Measurements from ENCODE around the gene UNC80.

Gene UNC80

DNA sequence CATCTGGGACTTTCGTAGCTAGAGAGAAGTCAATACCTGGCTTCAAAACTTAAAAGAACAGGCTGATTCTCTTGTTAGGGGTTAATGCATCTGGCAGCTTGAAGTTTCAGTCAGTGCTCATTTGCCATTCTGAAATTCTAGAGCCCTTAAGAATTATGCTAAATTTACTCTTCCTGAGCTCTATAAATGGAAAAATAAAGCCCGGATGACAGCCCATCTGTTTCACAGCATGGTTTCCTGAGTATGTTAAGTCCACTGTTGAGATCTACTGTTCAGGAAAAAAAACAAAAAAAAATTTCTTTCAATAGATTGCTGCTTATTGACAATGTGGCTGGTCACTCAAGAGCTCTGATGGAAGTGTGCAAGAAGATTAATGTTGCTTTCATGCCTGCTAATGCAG lies 129.5 kb downstream of the UNC80 start:
- no peak for DNase-seq (ENCODE audit: low read depth)
- TF ChIP-seq, protein P1, sequence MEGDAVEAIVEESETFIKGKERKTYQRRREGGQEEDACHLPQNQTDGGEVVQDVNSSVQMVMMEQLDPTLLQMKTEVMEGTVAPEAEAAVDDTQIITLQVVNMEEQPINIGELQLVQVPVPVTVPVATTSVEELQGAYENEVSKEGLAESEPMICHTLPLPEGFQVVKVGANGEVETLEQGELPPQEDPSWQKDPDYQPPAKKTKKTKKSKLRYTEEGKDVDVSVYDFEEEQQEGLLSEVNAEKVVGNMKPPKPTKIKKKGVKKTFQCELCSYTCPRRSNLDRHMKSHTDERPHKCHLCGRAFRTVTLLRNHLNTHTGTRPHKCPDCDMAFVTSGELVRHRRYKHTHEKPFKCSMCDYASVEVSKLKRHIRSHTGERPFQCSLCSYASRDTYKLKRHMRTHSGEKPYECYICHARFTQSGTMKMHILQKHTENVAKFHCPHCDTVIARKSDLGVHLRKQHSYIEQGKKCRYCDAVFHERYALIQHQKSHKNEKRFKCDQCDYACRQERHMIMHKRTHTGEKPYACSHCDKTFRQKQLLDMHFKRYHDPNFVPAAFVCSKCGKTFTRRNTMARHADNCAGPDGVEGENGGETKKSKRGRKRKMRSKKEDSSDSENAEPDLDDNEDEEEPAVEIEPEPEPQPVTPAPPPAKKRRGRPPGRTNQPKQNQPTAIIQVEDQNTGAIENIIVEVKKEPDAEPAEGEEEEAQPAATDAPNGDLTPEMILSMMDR (conservative IDR thresholded peaks at IDR 0.05; ENCODE audit: low read depth, low read length), result no peak
- H3K4me3 ChIP-seq (ENCODE audit: low read depth, low read length), result no peak overlapping the region

DNA sequence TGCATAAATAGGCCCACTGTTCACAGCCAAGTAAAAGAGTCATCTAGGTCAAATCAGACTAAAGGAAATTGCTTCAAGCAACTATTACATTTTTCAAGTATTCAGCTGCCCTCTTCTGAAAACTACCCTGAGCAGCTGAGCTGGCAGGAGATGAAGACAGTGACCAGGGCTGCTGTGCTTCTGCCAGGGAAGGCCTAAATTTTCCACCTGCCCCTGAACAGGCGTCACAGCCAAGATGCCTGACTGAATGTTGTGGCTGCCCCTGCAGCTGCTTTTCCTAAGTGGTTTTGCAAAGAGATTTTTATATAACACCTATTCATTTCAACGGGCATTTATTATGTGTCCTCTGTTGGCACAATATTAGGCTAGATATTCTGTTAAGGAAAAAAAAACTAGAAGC lies 134.1 kb downstream of the UNC80 start:
- H3K4me3 ChIP-seq (ENCODE audit: low read depth, low read length), result no peak overlapping the region
- no peak for DNase-seq (ENCODE audit: low read depth)
- TF ChIP-seq, protein P1 (conservative IDR thresholded peaks at IDR 0.05; ENCODE audit: low read depth, low read length), result no peak

DNA sequence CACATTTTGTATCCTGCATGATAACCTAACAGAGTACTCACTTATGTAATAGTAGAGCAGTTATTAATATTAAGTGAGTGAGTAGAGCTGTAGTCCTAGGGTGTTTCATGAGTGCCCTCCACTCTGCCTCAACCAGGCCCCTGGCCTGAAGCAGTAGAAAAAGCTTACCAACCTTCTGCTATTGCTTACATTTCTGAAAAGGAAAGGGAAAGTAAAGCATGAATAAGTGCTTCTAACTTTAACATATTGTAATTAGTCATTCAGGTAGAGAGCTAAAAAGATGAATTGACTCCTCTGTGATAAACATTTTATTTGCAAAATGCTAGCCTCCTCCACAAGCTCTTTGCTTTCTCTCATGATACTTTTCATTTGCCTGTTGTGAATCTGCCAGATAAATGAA lies 136.1 kb downstream of the UNC80 start:
- TF ChIP-seq, protein P1 (conservative IDR thresholded peaks at IDR 0.05; ENCODE audit: low read depth, low read length), result no peak
- DNase-seq (ENCODE audit: low read depth), result no peak
- no peak overlapping the region for H3K4me3 ChIP-seq (ENCODE audit: low read depth, low read length)

DNA sequence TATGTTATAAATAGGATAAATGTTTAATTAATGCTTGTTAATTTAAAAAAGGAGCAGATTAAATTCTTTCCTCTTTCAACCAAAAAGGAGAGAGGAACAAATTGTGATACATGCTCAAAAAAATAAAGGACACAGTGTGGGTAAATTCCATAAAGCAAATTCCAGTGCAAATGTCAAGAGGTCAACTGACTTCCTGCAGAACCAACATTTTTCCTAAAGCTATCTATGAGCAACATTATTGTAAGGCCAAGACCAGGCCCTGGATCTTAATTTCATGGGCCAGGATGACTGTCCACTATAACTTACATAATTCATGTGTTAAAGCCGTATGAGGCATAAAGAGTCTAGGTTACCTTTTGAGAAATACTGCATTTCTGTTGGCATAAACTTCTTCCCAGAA lies 136.9 kb downstream of the UNC80 start:
- H3K4me3 ChIP-seq (ENCODE audit: low read depth, low read length), result no peak overlapping the region
- TF ChIP-seq, protein P1 (conservative IDR thresholded peaks at IDR 0.05; ENCODE audit: low read depth, low read length), result no peak
- no peak for DNase-seq (ENCODE audit: low read depth)

DNA sequence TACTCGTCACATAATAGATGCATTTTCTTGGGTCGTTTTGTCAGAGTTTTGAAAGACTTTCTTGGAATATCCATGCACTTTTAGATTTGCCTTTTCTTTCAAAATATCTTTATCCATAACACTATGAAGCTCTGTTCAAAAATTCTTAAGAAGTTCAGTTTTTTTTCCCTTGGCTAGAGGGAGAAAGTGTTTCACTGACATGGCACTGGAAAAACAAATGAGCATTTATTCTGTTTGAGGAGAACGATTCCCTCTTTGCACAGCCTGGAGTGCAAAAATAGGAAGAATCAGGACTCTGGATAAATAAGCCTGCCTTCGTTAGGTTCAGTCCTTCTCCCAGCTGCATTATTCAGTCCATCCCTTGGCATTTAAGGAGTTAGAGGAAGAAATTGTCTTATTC lies 139.9 kb downstream of the UNC80 start:
- H3K4me3 ChIP-seq (ENCODE audit: low read depth, low read length), result no peak overlapping the region
- TF ChIP-seq, protein P1 (conservative IDR thresholded peaks at IDR 0.05; ENCODE audit: low read depth, low read length), result no peak
- DNase-seq (ENCODE audit: low read depth), result no peak

DNA sequence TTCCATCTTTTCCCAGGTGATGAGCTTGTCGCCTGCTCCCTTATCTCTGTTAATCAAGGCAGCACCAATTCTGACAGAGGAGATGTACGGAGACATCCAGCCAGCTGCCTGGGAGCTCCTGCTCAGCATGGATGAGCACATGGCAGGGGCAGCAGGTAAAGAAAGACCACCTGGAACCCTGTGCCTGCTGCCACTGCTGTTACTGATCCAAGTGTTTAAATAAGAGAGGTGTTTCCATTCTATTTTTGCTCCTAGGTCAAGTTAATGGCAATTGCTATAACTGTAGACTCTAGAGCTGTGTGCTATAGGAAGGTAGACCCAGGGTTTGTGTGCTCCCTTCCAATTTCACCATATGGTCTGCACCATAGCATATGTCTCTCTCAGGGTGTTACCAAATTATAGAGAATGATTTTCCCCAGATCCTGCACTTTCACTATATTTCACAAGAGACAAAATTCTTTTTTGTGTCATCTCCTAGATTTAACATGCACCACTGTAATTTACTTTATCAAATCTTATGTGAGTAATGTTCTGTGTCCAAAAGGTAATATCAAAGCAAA lies 142.2 kb downstream of the UNC80 start:
- no peak overlapping the region for H3K4me3 ChIP-seq (ENCODE audit: low read depth, low read length)
- no peak for DNase-seq (ENCODE audit: low read depth)
- TF ChIP-seq, protein P1 (conservative IDR thresholded peaks at IDR 0.05; ENCODE audit: low read depth, low read length), result no peak

DNA sequence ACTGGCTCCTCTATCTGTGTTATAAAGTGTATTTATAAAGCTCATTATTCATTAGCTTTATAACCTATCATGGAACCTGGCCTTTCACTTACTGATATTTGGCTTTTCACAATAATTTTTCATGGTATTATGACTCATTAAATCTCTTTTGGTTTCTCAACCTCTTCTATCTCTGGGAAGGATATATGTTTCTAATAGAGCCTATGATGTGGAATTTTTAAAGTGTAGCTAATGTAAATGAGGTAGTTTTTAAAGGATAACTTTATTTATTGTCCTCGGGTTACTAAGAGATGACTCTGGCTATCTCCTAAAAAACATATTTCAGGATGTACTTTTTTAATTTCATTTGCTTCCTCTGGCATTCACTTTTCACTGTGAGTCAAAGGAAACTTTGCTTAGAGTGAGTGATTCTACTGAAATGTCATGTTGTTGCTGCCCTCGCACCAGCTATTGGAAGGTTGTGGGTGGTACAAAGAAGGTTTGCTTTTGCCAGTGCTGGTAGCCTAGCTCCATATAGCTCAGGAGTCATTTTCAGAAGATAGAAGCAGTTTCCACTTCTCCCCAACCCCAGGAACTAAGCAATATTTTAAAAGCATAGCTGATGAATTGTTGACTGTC lies 145.6 kb downstream of the UNC80 start:
- H3K4me3 ChIP-seq (ENCODE audit: low read depth, low read length), result no peak overlapping the region
- DNase-seq (ENCODE audit: low read depth), result no peak
- TF ChIP-seq, protein P1 (conservative IDR thresholded peaks at IDR 0.05; ENCODE audit: low read depth, low read length), result no peak

Measured in choroid plexus epithelial cell (primary cell).